Pancreas (tissue), 10 donors: ENCODE results near the gene ZNF385B. TPM values are rescaled to one million over a fixed set of nuclear protein-coding genes. Genes with fewer than 3 reads are reported as not detected.

Experiments used
- ATAC-seq, 4 donors: fragments of 200-7000 bp; cut with Tn5 transposase; one replicate each; pipeline versions ENCODE4 v1.8.0 to v1.9.1; 2020; ENCODE audit warnings: mild to moderate bottlenecking in 4 of 4, moderate library complexity in 4 of 4
- DNase-seq, 6 donors: peaks; one replicate each; pipeline ENCODE4 v3.0.0-alpha.2; 2020
- FAIRE-seq: peaks from 2 replicates; lab custom pipeline; 2012; peaks lifted over from hg19 to GRCh38; lab: Jason Lieb, UNC
- H3K27ac ChIP-seq, 4 donors: fragments of 200-600 bp; sonication (generic); 1 replicate in 3 of 4; 2 replicates in 1 of 4; pipeline versions ENCODE4 v1.5.0 to v1.8.0; 2020
- H3K27me3 ChIP-seq, 4 donors: fragments of 200-600 bp; one replicate each; pipeline ENCODE4 v1.8.0; 2021
- H3K36me3 ChIP-seq, 3 donors: fragments of 200-600 bp; sonication (generic) in 1 of 3; one replicate each; pipeline versions ENCODE4 v1.5.0 to v1.8.0; 2020 to 2021
- H3K4me1 ChIP-seq, 3 donors: fragments of 200-600 bp; one replicate each; pipeline ENCODE4 v1.8.0; 2021
- H3K4me3 ChIP-seq, 4 donors: fragments of 200-600 bp; sonication (generic) in 2 of 4; one replicate each; pipeline versions ENCODE4 v1.5.0 to v1.8.0; 2020 to 2021
- H3K9me3 ChIP-seq, 4 donors: fragments of 200-600 bp; one replicate each; pipeline ENCODE4 v1.8.0; 2021
- CTCF ChIP-seq, 4 donors: fragments of 200-600 bp; sonication (generic) in 3 of 4; IDR thresholded peaks; one replicate each; pipeline versions ENCODE4 v1.5.0 to v1.8.0; 2021; ENCODE audit warnings: antibody characterized with exemption in 4 of 4
- WGBS, 2 donors: extraction: QIAGEN DNeasy Blood & Tissue Kit; methylation state at CpG; one replicate each; pipeline ENCODE4 v1.1.7; 2013; 5-methylcytosine and 5-hydroxymethylcytosine counted together
- intact Hi-C, 3 donors: fragments of 100-400 bp; cut with DNase I; formaldehyde crosslinking; loops; one replicate each; pipeline versions ENCODE4 v1.11.1 to v1.14.2; 2022
- polyA plus RNA-seq, 2 donors: library from polyadenylated mRNA; stranded (reverse); fragments of 200-250 nt; gene quantifications; one replicate each; pipeline ENCODE4 v1.2.3, GENCODE V29; 2013
- total RNA-seq, 6 donors: library from RNA; stranded (reverse); fragmentation: NEBNext Ultra II Directional in 4 of 6; extraction: Animal tissue kit (Norgen Biotek cat#: 25700) in 4 of 6; gene quantifications; one replicate each; pipeline versions ENCODE4 v1.2.1 to v1.2.4, GENCODE V29; 2021 to 2023
- donor health status: healthy with polysubstance abuse.
- donor health status: DM: no; HTN: no; CAD: no; lungs with moderate emphysema.
- donor health status: DM: no; HTN: no; CAD: no.
- donor health status: control.
- donor health status: control.
- donor health status: Bipolar disorder and iron deficiency.
- donor health status: DM: yes; HTN: yes; CAD: no.
- donor health status: DM: no; HTN: no; CAD: no.
- donor health status: DM: no; HTN: no; CAD: no.
- donor health status: DM: yes; HTN: yes; CAD: no.

ZNF385B gene
- total and polyA plus RNA-seq, 8 donors = 0.19 to 0.61 (median 0.37) TPM; not detected in 1

DNA sequence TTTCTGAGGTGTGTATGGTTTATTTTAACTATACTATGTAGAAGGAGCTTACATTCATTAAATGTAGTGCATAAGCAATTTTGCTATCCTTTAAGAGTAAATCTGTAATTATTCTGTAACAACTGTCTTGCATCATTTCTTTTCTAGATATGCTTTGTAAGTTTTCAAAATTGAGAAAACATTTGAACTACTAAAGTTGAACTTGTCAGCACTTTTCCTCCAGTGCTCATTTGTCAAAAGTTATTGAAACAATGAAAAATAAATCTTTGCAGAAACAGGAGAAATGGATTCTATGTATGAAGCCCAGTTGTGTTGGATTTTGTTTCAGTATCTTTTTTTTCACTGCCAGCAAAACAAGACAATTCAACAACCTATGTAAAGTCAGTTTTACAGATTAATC, 14.5 kb upstream of the ZNF385B start:
- FAIRE-seq = no peak
- ATAC-seq = no peak
- H3K4me3 ChIP-seq = no peak overlapping the region

DNA sequence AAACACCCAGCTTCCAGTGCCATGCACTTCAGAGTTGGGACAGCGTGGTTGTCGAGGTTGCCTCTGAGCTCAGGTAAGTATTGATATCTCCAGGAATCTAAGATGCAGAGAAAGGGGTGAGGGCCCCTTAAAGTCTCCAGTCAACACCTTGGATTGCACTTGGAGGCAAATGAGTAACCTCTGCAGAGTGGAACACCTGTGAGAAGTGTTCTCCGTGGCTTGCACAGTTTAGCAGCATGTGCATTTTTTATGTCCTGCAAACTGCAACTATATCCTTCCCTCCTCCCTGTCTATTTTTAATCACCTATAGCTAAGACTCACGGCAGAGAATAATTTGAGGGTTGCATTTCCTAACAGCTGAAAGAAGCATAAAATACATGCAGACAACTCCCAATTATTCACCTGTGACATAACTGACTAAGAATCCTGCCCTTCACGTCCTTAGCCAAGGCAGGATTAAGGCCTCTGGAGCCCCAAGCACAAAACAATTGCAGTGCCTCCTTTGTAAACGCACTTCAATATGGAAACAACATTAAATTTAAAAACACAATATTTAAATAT, 1.6 kb upstream of the ZNF385B start:
- Histone ChIP-seq H3K27me3 (no peaks in the 10 kb centered on the region), H3K4me1 (peaks cover 0 to 2% (median 0%) of the 10 kb centered on the region in 3 donors), H3K9me3 (no peaks in the 10 kb centered on the region), H3K4me3 (no peak overlapping the region), H3K36me3 (no peaks in the 10 kb centered on the region), H3K27ac (no peak overlapping the region)
- WGBS, 2 donors = 67 to 75% methylated on average over 6 of the region's 6 CpGs
- ATAC-seq (no peak), FAIRE-seq (no peak), DNase-seq (no peak)
- no peak for TF ChIP-seq CTCF (IDR thresholded peaks at IDR 0.05)
- intact Hi-C loops = no loop called here

More for the DNA sequence above, 14.5 kb upstream of the ZNF385B start:
- H3K4me1 ChIP-seq = no peaks in the 10 kb centered on the region
- no peaks in the 10 kb centered on the region for H3K9me3 ChIP-seq
- TF ChIP-seq CTCF (IDR thresholded peaks at IDR 0.05) = no peak
- no peaks in the 10 kb centered on the region for H3K36me3 ChIP-seq
- H3K27ac ChIP-seq = no peak overlapping the region
- no peaks in the 10 kb centered on the region for H3K27me3 ChIP-seq
- intact Hi-C loops = no loop called here
- DNase-seq = no peak

GRCh38 chr2:179861027-179861415, 391 bp downstream of the ZNF385B start:
- WGBS, 2 donors = 0% methylated on average over 26 to 52 of the region's 52 CpGs

DNA sequence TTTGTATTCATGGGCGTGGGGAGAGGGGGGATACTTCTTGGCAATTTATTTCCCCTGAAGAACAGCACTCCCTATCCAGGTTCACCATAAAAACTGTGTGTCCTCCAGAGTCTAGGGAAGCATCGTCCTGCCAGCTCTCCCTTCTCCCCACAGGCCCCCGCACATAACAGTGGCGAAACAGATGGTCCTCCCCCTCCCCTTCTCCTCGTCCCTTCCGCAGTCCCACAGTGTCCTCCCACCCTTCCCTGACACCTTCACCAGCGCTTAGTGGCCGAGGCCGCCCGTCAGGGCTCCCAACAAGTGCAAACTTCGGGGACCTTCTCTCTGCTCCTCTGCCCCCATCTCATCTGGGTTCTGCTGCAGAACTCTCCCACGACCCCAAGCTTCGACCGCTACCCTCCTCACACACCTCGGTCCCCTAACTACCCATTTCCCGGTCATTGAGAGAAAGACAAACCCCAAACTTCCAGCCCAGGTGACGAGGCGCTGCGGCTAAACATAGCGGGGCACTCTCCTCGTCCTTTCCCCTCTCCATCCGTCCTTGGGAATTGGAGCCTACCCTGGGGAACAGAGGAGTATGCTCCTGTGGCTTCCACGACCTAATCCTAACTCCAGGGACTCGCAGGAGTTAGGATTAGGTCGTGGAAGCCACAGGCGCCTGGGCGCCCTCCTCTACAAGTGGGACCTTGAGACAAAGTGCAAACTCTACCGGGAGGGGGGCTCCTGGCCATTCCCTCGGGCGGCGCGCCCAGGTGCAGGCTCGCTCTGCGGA, 971 bp downstream of the ZNF385B start:
- Histone ChIP-seq H3K4me1 (peaks cover 0 to 2% (median 0%) of the 10 kb centered on the region in 3 donors), H3K36me3 (no peaks in the 10 kb centered on the region), H3K27me3 (no peaks in the 10 kb centered on the region), H3K4me3 (peak overlapping the region; percentile 31 to 58 (median 33)), H3K9me3 (no peaks in the 10 kb centered on the region), H3K27ac (no peak overlapping the region)
- FAIRE-seq = no peak
- no peak for TF ChIP-seq CTCF (IDR thresholded peaks at IDR 0.05)
- 16% methylated on average over 33 to 34 of the region's 34 CpGs for WGBS, 2 donors
- intact Hi-C loops = no loop called here
- peak in 2 of 6 donors; percentile 20 to 39 for DNase-seq
- ATAC-seq = peak in 2 of 4 donors; percentile 22 to 29

More at GRCh38 chr2:179861027-179861415, 391 bp downstream of the ZNF385B start:
- peak overlapping the region; percentile 31 to 58 (median 33) for H3K4me3 ChIP-seq
- no peaks in the 10 kb centered on the region for H3K36me3 ChIP-seq
- FAIRE-seq = no peak
- H3K27me3 ChIP-seq = no peaks in the 10 kb centered on the region
- intact Hi-C loops = no loop called here
- H3K9me3 ChIP-seq = no peaks in the 10 kb centered on the region
- DNase-seq = peak in 3 of 6 donors; percentile 11 to 70 (median 68)
- ATAC-seq = peak; percentile 58 to 85 (median 76)
- peaks cover 0 to 2% (median 0%) of the 10 kb centered on the region in 3 donors for H3K4me1 ChIP-seq
- no peak overlapping the region for H3K27ac ChIP-seq
- no peak for TF ChIP-seq CTCF (IDR thresholded peaks at IDR 0.05)

- 61 to 85% methylated on average over 1 of the region's 1 CpG for WGBS, 2 donors
- H3K27ac ChIP-seq = no peak overlapping the region
- no peak overlapping the region for H3K4me3 ChIP-seq
- FAIRE-seq (no peak), DNase-seq (no peak), ATAC-seq (no peak)
- no peaks in the 10 kb centered on the region for H3K27me3 ChIP-seq
- H3K9me3 ChIP-seq = no peaks in the 10 kb centered on the region
- no peak for TF ChIP-seq CTCF (IDR thresholded peaks at IDR 0.05)
- intact Hi-C loops = no loop called here
- H3K4me1 ChIP-seq = peaks cover 0 to 2% (median 0%) of the 10 kb centered on the region in 3 donors
- no peaks in the 10 kb centered on the region for H3K36me3 ChIP-seq
Measured at GRCh38 chr2:179859523-179859922, 1.9 kb downstream of the ZNF385B start.
